ENCODE measurements around the gene GLP2R.

GRCh38 chr17:9790316-9790715 is 35.4 kb upstream of the GLP2R start:
- TF ChIP-seq E2F4 (CRISPR knock-in tag; IDR thresholded peaks at IDR 0.05; ENCODE audit: borderline replicate concordance, low read depth) (no peak), ATF2 (CRISPR knock-in tag; IDR thresholded peaks at IDR 0.05; ENCODE audit: borderline replicate concordance, low read depth) (no peak), CTCF (IDR thresholded peaks at IDR 0.05) (no peak), TP53 (CRISPR knock-in tag; IDR thresholded peaks at IDR 0.05) (no peak), ZNF317 (CRISPR knock-in tag; IDR thresholded peaks at IDR 0.05; ENCODE audit: borderline replicate concordance, low read depth) (no peak), TCF7 (CRISPR knock-in tag; IDR thresholded peaks at IDR 0.05; ENCODE audit: low read depth) (no peak), PREB (CRISPR knock-in tag; IDR thresholded peaks at IDR 0.05; ENCODE audit: borderline replicate concordance) (no peak), GABPB1 (CRISPR knock-in tag; IDR thresholded peaks at IDR 0.05) (no peak), PRDM15 (CRISPR knock-in tag; IDR thresholded peaks at IDR 0.05) (no peak), ZNF423 (CRISPR knock-in tag; IDR thresholded peaks at IDR 0.05) (no peak), NR2C2 (CRISPR knock-in tag; IDR thresholded peaks at IDR 0.05) (no peak), NFE2L1 (CRISPR knock-in tag; IDR thresholded peaks at IDR 0.05) (no peak), EMX1 (CRISPR knock-in tag; IDR thresholded peaks at IDR 0.05) (no peak)
